ENCODE data around the gene KRTAP19-8. TPM values are rescaled to one million over a fixed set of nuclear protein-coding genes. Genes with fewer than 3 reads are reported as not detected.

The KRTAP19-8 gene
- total RNA-seq, 1 donor from 2014 or later = not detected

- no peaks in the 10 kb centered on the region for H3K4me1 Mint-ChIP-seq (ENCODE audit: low read depth)
- no peak for DNase-seq (ENCODE audit: low spot score)
- peaks cover 12% of the 10 kb centered on the region for H3K27me3 Mint-ChIP-seq (ENCODE audit: low read depth)
- H3K36me3 Mint-ChIP-seq (ENCODE audit: low read depth) = no peaks in the 10 kb centered on the region
- H3K4me3 Mint-ChIP-seq (ENCODE audit: low read depth) = no peak overlapping the region
- intact Hi-C loops (cut with micrococcal nuclease) = no loop called here
- no peaks in the 10 kb centered on the region for H3K9me3 Mint-ChIP-seq
- H3K27ac Mint-ChIP-seq = no peak overlapping the region
Measured at GRCh38 chr21:31041295-31042079, 3.2 kb upstream of the KRTAP19-8 start.

GRCh38 chr21:31034378-31034777, 3.9 kb downstream of the KRTAP19-8 start:
- H3K27ac Mint-ChIP-seq = no peak overlapping the region
- intact Hi-C loops (cut with micrococcal nuclease) = no loop called here

GRCh38 chr21:31030367-31031106, 7.7 kb downstream of the KRTAP19-8 start:
- intact Hi-C loops (cut with micrococcal nuclease) = no loop called here
- peaks cover 5% of the 10 kb centered on the region for H3K27me3 Mint-ChIP-seq (ENCODE audit: low read depth)
- H3K4me1 Mint-ChIP-seq (ENCODE audit: low read depth) = no peaks in the 10 kb centered on the region
- peaks cover 6% of the 10 kb centered on the region for H3K9me3 Mint-ChIP-seq
- H3K27ac Mint-ChIP-seq = no peak overlapping the region
- no peak for DNase-seq (ENCODE audit: low spot score)
- no peaks in the 10 kb centered on the region for H3K36me3 Mint-ChIP-seq (ENCODE audit: low read depth)
- H3K4me3 Mint-ChIP-seq (ENCODE audit: low read depth) = no peak overlapping the region

More at GRCh38 chr21:31034378-31034777, 3.9 kb downstream of the KRTAP19-8 start:
- H3K27me3 Mint-ChIP-seq (ENCODE audit: low read depth) = peaks cover 11% of the 10 kb centered on the region
- H3K4me1 Mint-ChIP-seq (ENCODE audit: low read depth) = no peaks in the 10 kb centered on the region
- H3K4me3 Mint-ChIP-seq (ENCODE audit: low read depth) = no peak overlapping the region
- no peaks in the 10 kb centered on the region for H3K36me3 Mint-ChIP-seq (ENCODE audit: low read depth)
- peaks cover 6% of the 10 kb centered on the region for H3K9me3 Mint-ChIP-seq
- DNase-seq (ENCODE audit: low spot score) = no peak

- intact Hi-C loops (cut with micrococcal nuclease) = no loop called here
- H3K27me3 Mint-ChIP-seq (ENCODE audit: low read depth) = peaks cover 20% of the 10 kb centered on the region
- peaks cover 2% of the 10 kb centered on the region for H3K4me1 Mint-ChIP-seq (ENCODE audit: low read depth)
- DNase-seq (ENCODE audit: low spot score) = no peak
- no peaks in the 10 kb centered on the region for H3K9me3 Mint-ChIP-seq
- no peaks in the 10 kb centered on the region for H3K36me3 Mint-ChIP-seq (ENCODE audit: low read depth)
- no peak overlapping the region for H3K4me3 Mint-ChIP-seq (ENCODE audit: low read depth)
- H3K27ac Mint-ChIP-seq = no peak overlapping the region
Measured at GRCh38 chr21:31023680-31024079, 14.6 kb downstream of the KRTAP19-8 start.

- intact Hi-C loops (cut with micrococcal nuclease) = no loop called here
- Mint-ChIP-seq H3K27ac (no peak overlapping the region), H3K9me3 (no peaks in the 10 kb centered on the region), H3K27me3 (ENCODE audit: low read depth) (peaks cover 17% of the 10 kb centered on the region), H3K4me3 (ENCODE audit: low read depth) (no peak overlapping the region), H3K36me3 (ENCODE audit: low read depth) (no peaks in the 10 kb centered on the region), H3K4me1 (ENCODE audit: low read depth) (peaks cover 2% of the 10 kb centered on the region)
- DNase-seq (ENCODE audit: low spot score) = no peak
Measured at GRCh38 chr21:31022306-31022705, 16.0 kb downstream of the KRTAP19-8 start.

GRCh38 chr21:31018232-31018631, 20.0 kb downstream of the KRTAP19-8 start:
- Mint-ChIP-seq H3K4me3 (ENCODE audit: low read depth) (no peak overlapping the region), H3K4me1 (ENCODE audit: low read depth) (peaks cover 2% of the 10 kb centered on the region), H3K27me3 (ENCODE audit: low read depth) (peaks cover 10% of the 10 kb centered on the region), H3K9me3 (no peaks in the 10 kb centered on the region), H3K36me3 (ENCODE audit: low read depth) (no peaks in the 10 kb centered on the region), H3K27ac (no peak overlapping the region)
- intact Hi-C loops (cut with micrococcal nuclease) = no loop called here
- no peak for DNase-seq (ENCODE audit: low spot score)

- H3K27me3 Mint-ChIP-seq (ENCODE audit: low read depth) = peaks cover 3% of the 10 kb centered on the region
- intact Hi-C loops (cut with micrococcal nuclease) = no loop called here
- H3K4me1 Mint-ChIP-seq (ENCODE audit: low read depth) = peaks cover 17% of the 10 kb centered on the region
- no peaks in the 10 kb centered on the region for H3K9me3 Mint-ChIP-seq
- no peak for DNase-seq (ENCODE audit: low spot score)
- no peak overlapping the region for H3K27ac Mint-ChIP-seq
- H3K4me3 Mint-ChIP-seq (ENCODE audit: low read depth) = no peak overlapping the region
- no peaks in the 10 kb centered on the region for H3K36me3 Mint-ChIP-seq (ENCODE audit: low read depth)
Measured at GRCh38 chr21:31014891-31015290, 23.4 kb downstream of the KRTAP19-8 start.

- peaks cover 17% of the 10 kb centered on the region for H3K4me1 Mint-ChIP-seq (ENCODE audit: low read depth)
- intact Hi-C loops (cut with micrococcal nuclease) = no loop called here
- peaks cover 9% of the 10 kb centered on the region for H3K27me3 Mint-ChIP-seq (ENCODE audit: low read depth)
- no peaks in the 10 kb centered on the region for H3K36me3 Mint-ChIP-seq (ENCODE audit: low read depth)
- H3K27ac Mint-ChIP-seq = no peak overlapping the region
- H3K9me3 Mint-ChIP-seq = no peaks in the 10 kb centered on the region
- no peak overlapping the region for H3K4me3 Mint-ChIP-seq (ENCODE audit: low read depth)
- DNase-seq (ENCODE audit: low spot score) = no peak
Measured at GRCh38 chr21:31012133-31013089, 25.9 kb downstream of the KRTAP19-8 start.

- Mint-ChIP-seq H3K36me3 (ENCODE audit: low read depth) (no peaks in the 10 kb centered on the region), H3K9me3 (no peaks in the 10 kb centered on the region), H3K4me3 (ENCODE audit: low read depth) (no peak overlapping the region), H3K4me1 (ENCODE audit: low read depth) (peaks cover 17% of the 10 kb centered on the region), H3K27me3 (ENCODE audit: low read depth) (peaks cover 14% of the 10 kb centered on the region), H3K27ac (peak overlapping the region; percentile 12)
- DNase-seq (ENCODE audit: low spot score) = no peak
- intact Hi-C loops (cut with micrococcal nuclease) = no loop called here
Measured at GRCh38 chr21:31011412-31011811, 26.9 kb downstream of the KRTAP19-8 start.

- Mint-ChIP-seq H3K4me1 (ENCODE audit: low read depth) (peaks cover 17% of the 10 kb centered on the region), H3K36me3 (ENCODE audit: low read depth) (no peaks in the 10 kb centered on the region), H3K27ac (no peak overlapping the region), H3K9me3 (no peaks in the 10 kb centered on the region), H3K27me3 (ENCODE audit: low read depth) (peaks cover 16% of the 10 kb centered on the region), H3K4me3 (ENCODE audit: low read depth) (no peak overlapping the region)
- intact Hi-C loops (cut with micrococcal nuclease) = no loop called here
- no peak for DNase-seq (ENCODE audit: low spot score)
Measured at GRCh38 chr21:31008355-31008754, 29.9 kb downstream of the KRTAP19-8 start.

- intact Hi-C loops (cut with micrococcal nuclease) = no loop called here
- Mint-ChIP-seq H3K27me3 (ENCODE audit: low read depth) (peaks cover 16% of the 10 kb centered on the region), H3K27ac (no peak overlapping the region), H3K36me3 (ENCODE audit: low read depth) (no peaks in the 10 kb centered on the region), H3K4me3 (ENCODE audit: low read depth) (no peak overlapping the region), H3K9me3 (no peaks in the 10 kb centered on the region), H3K4me1 (ENCODE audit: low read depth) (no peaks in the 10 kb centered on the region)
- DNase-seq (ENCODE audit: low spot score) = no peak
Measured at GRCh38 chr21:31005019-31005418, 33.3 kb downstream of the KRTAP19-8 start.

GRCh38 chr21:31003471-31003870, 34.8 kb downstream of the KRTAP19-8 start:
- Mint-ChIP-seq H3K27me3 (ENCODE audit: low read depth) (peaks cover 16% of the 10 kb centered on the region), H3K9me3 (no peaks in the 10 kb centered on the region), H3K4me3 (ENCODE audit: low read depth) (no peak overlapping the region), H3K27ac (no peak overlapping the region), H3K36me3 (ENCODE audit: low read depth) (no peaks in the 10 kb centered on the region), H3K4me1 (ENCODE audit: low read depth) (no peaks in the 10 kb centered on the region)
- no peak for DNase-seq (ENCODE audit: low spot score)
- intact Hi-C loops (cut with micrococcal nuclease) = no loop called here

All from activated T-helper 2 cell treated with anti-CD3 and anti-CD28 coated beads, Interferon-gamma antibody, Interleukin-2, Interleukin-4, amounts not matched to agents 10 μg/mL and 5 μg/mL and 100 μg/mL, durations not matched to agents 14 hours and 24 hours and 36 hours (primary cell).